IPS-18a (cell line): Measurements from ENCODE around the gene CLSTN2.

Source experiments
- H3K27ac ChIP-seq: one replicate; pipeline ENCODE4 v1.5.1; 2013; ENCODE audit warnings: low read length
- H3K27me3 ChIP-seq: one replicate; pipeline ENCODE4 v1.6.1; 2013; ENCODE audit warnings: mild to moderate bottlenecking, low read length; ENCODE audit not compliant: control insufficient read depth, insufficient read depth
- H3K36me3 ChIP-seq: one replicate; pipeline ENCODE4 v1.6.1; 2013; ENCODE audit warnings: low read depth, low read length; ENCODE audit not compliant: control insufficient read depth
- H3K4me1 ChIP-seq: one replicate; pipeline ENCODE4 v1.6.1; 2013; ENCODE audit warnings: low read depth, low read length; ENCODE audit not compliant: control insufficient read depth
- H3K4me3 ChIP-seq: one replicate; pipeline ENCODE4 v1.5.1; 2013; ENCODE audit warnings: low read length
- H3K9ac ChIP-seq: one replicate; pipeline ENCODE4 v1.6.1; 2013; ENCODE audit warnings: mild to moderate bottlenecking, low read length, moderate library complexity
- H3K9me3 ChIP-seq: one replicate; pipeline ENCODE4 v1.6.1; 2013; ENCODE audit warnings: low read depth, low read length; ENCODE audit not compliant: control insufficient read depth

Gene CLSTN2

DNA sequence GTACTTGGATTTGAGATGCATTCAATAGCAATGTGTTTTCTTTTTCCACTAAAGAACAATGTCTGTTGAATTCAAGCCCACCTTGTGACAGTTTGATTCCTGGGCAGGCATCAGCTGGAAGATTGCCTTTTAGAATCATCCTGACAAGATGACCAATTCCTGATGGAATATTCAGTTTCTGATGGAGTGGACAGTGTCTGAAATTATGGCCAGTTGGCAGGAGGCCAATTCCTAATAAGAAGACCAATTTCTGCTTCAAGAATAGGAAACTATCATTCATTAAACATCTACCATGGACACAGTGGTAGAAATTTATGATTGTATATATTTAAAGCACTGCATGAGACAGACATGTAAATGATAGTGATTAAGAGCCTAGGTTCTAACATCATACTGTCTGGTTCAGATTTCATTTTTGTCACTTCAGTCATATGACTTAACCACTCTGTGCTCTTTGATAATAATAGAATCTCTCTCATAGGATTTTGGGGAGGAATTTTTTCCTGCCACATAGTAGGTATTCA lies 133.6 kb downstream of the CLSTN2 start:
- H3K27ac ChIP-seq: no peak overlapping the region
- no peak overlapping the region for H3K9ac ChIP-seq
- H3K4me3 ChIP-seq: no peak overlapping the region

DNA sequence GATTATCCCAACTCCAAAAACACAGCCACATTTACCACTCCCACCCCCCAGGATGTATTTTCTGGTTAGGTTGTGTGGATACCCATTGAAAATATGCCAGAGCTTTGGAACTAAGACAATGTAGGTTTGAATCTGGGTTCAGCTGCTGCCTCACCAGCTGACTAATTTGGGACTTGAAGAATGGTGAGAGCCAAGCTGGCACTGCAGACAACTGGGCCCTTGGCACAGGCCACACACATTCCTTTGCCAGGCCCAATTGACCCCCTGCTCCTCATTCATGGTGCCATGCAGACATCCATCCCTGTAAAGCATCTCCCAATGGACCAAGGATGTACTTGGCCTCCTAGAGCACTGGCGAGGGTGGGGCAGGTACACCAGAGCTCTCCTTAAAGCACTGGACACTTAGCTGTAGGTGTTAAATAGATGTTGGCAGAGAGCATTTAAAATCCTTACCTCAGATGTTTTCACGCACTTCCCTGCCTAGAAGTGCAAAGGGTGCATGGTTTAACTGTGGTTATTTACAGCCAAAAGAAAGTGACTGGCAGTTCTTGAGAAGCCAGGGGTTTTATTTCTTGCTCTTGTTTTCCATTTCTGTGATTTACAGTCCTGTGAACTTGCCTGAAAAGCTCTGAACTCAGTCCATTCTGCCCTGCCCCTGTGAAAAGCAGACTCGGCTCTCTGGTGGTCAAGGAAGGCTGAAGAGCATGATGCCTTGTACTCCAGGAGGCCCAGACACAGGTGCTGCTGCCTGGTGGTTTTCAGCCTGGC lies 138.5 kb downstream of the CLSTN2 start:
- H3K4me3 ChIP-seq: no peak overlapping the region
- H3K4me1 ChIP-seq: no peaks in the 10 kb centered on the region
- no peaks in the 10 kb centered on the region for H3K36me3 ChIP-seq
- H3K27me3 ChIP-seq: no peaks in the 10 kb centered on the region
- H3K9me3 ChIP-seq: no peaks in the 10 kb centered on the region
- H3K9ac ChIP-seq: no peak overlapping the region
- no peak overlapping the region for H3K27ac ChIP-seq

More for the DNA sequence above, 133.6 kb downstream of the CLSTN2 start:
- no peaks in the 10 kb centered on the region for H3K9me3 ChIP-seq
- H3K27me3 ChIP-seq: no peaks in the 10 kb centered on the region
- H3K4me1 ChIP-seq: no peaks in the 10 kb centered on the region
- no peaks in the 10 kb centered on the region for H3K36me3 ChIP-seq

DNA sequence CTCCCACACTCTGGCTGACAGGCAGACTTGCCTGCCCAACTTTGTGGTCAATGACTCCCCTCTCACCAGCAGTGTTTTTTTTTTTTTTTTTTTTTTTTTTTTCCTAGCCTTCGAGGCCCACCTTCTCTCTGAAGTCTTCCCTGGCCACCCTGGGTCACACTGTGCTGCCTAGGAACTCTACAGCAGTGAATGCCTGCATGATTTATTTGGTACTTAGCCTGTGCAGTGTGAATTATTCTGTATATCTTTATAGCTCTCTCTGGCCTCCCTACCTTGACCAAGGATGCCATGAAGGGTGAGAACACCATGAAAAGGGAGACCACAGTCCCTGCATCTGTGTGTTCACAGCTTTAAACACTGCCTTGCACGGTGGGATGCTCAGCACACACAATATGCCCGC lies 141.6 kb downstream of the CLSTN2 start:
- Histone ChIP-seq H3K4me3 (no peak overlapping the region), H3K9ac (no peak overlapping the region), H3K36me3 (no peaks in the 10 kb centered on the region), H3K27ac (no peak overlapping the region), H3K9me3 (no peaks in the 10 kb centered on the region), H3K27me3 (no peaks in the 10 kb centered on the region), H3K4me1 (no peaks in the 10 kb centered on the region)

DNA sequence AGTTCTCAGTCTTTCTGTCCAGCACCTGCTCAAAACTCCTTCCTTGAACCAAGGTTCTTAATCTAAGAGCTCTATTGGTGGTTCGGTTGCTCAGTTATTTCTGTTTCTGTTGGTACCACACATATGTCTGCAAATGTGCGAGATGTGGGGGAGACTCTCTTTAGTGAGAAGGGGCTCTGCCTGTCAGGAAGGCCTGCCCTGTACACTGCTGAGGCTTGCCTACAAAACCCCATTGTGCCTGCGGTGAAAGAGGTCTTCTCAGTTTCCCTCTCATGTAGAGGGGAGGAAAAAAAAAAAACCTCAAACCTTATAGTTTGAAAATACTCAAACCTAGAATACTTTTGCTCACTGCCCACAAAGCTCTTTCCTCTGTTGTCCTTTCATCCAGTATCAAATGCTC lies 142.4 kb downstream of the CLSTN2 start:
- Histone ChIP-seq H3K27ac (no peak overlapping the region), H3K36me3 (no peaks in the 10 kb centered on the region), H3K4me1 (no peaks in the 10 kb centered on the region), H3K9me3 (no peaks in the 10 kb centered on the region), H3K9ac (no peak overlapping the region), H3K27me3 (no peaks in the 10 kb centered on the region), H3K4me3 (no peak overlapping the region)

DNA sequence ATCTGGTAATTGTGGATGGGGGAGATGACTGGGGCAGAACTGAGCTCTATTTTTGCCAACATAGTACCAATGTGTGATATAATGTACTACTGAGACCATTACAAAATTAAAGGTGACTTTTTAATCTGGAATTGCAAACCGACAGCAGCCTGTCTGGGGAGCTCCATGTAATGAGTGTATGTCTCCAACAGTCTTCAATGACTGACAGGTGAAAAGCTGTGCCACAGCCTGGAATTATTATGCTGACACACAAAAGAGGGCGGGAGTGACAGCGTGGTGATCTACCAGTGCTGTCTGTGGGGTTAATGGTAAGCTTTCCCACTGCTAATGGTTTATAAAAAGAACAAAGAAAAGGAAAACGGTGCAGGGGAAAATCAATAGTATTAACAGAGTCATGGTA lies 143.4 kb downstream of the CLSTN2 start:
- Histone ChIP-seq H3K27me3 (no peaks in the 10 kb centered on the region), H3K9me3 (no peaks in the 10 kb centered on the region), H3K4me3 (no peak overlapping the region), H3K4me1 (no peaks in the 10 kb centered on the region), H3K9ac (no peak overlapping the region), H3K36me3 (no peaks in the 10 kb centered on the region), H3K27ac (no peak overlapping the region)

DNA sequence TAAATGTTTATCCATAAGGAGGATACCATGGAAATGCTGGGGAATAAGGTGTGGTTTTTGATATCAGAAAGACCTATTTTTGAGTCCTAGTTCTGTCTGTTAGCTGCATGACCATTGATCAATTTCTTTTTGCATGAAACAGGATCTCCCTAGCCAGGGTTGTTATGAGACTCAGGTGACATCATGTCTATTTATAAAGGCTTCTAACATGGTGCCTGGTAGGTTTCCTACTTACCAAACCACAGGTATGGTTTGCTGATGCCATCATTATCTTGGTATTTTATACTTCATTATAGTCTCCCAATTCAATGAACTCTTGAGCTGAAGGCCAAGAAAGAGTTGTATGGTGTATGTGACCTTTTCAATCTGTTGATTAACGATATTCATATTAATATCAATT lies 144.0 kb downstream of the CLSTN2 start:
- Histone ChIP-seq H3K4me1 (no peaks in the 10 kb centered on the region), H3K9me3 (no peaks in the 10 kb centered on the region), H3K27ac (no peak overlapping the region), H3K4me3 (no peak overlapping the region), H3K9ac (no peak overlapping the region), H3K36me3 (no peaks in the 10 kb centered on the region), H3K27me3 (no peaks in the 10 kb centered on the region)

DNA sequence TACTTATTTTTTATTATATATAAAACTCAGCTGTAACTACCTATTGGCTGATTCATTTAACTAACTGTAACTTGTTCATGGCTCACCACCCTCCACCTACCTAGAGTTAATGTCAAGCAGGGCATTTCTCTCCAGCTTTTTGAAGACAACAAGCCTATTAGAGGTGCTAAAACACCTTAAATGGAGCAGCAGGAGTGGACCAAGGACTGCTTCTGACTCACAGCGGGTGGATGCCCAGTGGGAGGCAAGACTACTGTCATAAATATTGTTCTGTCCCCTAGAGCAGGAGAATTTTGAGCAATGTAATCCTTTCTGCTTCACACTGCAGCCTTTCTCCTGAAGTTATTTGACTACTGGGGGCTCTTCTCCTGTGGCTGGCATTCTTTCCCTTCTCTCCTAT lies 146.9 kb downstream of the CLSTN2 start:
- H3K4me3 ChIP-seq: no peak overlapping the region
- no peaks in the 10 kb centered on the region for H3K4me1 ChIP-seq
- no peaks in the 10 kb centered on the region for H3K9me3 ChIP-seq

DNA sequence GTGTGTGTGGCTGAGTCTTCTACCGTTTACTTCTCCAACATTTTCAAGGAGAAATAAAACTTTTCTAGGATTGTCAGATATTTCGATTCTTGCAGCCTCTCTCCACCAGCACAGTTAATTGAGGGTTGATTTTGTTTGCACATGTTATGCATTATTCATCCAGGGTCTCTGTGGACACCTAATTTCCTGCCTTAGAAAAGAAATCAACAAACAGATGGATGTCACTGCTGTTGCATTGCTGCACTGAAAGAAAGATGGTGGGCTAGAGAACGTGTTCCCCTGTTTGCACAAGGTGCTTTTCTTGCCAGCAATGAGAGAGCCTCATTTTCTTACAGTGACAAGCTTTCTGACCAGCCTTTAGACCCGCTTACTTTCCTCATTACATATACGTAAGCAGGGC lies 150.0 kb downstream of the CLSTN2 start:
- no peaks in the 10 kb centered on the region for H3K27me3 ChIP-seq

More for the DNA sequence above, 146.9 kb downstream of the CLSTN2 start:
- no peaks in the 10 kb centered on the region for H3K27me3 ChIP-seq
- H3K36me3 ChIP-seq: no peaks in the 10 kb centered on the region
- no peak overlapping the region for H3K9ac ChIP-seq
- H3K27ac ChIP-seq: no peak overlapping the region

DNA sequence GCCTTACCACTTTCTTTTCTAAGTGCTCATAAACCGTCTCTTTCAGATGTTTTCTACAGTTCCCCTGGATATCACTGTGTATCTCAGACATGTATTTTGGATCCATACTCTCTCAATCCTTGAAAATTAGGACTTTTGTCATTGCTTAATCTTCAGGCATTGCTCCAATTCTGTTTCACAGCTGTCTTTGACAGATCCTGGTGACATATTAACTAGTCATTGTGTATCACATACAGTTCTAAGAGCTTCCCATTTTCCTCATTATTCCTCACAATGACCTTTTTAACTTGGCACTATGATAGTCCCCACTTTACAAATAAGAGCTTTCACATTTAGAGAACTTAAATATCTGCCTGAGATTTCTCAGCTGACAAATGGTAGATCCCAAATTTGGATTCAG lies 151.7 kb downstream of the CLSTN2 start:
- H3K27me3 ChIP-seq: no peaks in the 10 kb centered on the region
- H3K9ac ChIP-seq: no peak overlapping the region
- H3K36me3 ChIP-seq: no peaks in the 10 kb centered on the region
- no peaks in the 10 kb centered on the region for H3K4me1 ChIP-seq
- H3K4me3 ChIP-seq: no peak overlapping the region
- peaks cover 4% of the 10 kb centered on the region for H3K9me3 ChIP-seq
- H3K27ac ChIP-seq: no peak overlapping the region

More for the DNA sequence above, 150.0 kb downstream of the CLSTN2 start:
- Histone ChIP-seq H3K9ac (no peak overlapping the region), H3K4me1 (no peaks in the 10 kb centered on the region), H3K27ac (no peak overlapping the region), H3K4me3 (no peak overlapping the region), H3K36me3 (no peaks in the 10 kb centered on the region), H3K9me3 (peaks cover 4% of the 10 kb centered on the region)

DNA sequence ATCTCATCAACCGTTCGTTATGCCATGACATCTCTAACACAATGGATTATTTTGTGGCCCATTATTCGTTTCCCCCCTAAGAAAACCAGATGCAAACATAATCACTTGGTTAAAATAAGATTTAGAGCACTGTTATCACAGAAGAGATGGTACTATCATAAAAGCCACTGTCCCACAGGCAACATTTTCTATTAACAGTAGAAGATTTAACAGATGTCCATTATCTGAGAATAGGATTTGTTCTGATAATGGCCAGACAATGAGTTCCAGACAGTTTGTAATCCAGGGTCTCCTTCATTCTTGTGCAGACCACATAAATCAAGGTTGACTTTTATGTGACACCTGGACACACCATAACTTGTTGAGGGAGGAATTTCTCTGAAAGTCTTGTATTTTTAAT lies 153.1 kb downstream of the CLSTN2 start:
- H3K4me3 ChIP-seq: no peak overlapping the region
- peaks cover 5% of the 10 kb centered on the region for H3K4me1 ChIP-seq
- H3K36me3 ChIP-seq: no peaks in the 10 kb centered on the region
- peaks cover 4% of the 10 kb centered on the region for H3K9me3 ChIP-seq
- no peak overlapping the region for H3K9ac ChIP-seq
- no peak overlapping the region for H3K27ac ChIP-seq
- H3K27me3 ChIP-seq: no peaks in the 10 kb centered on the region

DNA sequence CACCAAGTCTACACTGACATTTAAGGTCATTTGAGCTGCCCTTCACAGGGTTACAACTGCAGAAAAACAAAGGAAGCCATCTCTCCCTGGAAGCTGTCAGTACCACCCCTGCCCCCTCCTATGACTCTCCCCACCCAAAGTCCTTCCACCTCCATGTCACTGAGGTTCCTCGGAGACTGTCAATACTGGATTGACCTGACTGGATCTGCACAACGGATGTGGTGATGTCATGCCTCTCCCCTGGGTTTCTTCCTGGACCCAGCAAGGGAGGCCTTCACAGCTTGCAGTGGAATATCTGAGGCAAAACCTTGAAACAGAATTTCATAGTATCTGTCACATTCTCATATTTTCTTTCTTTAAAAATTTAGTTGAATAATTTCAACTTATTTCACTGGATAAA lies 153.5 kb downstream of the CLSTN2 start:
- H3K27ac ChIP-seq: no peak overlapping the region

DNA sequence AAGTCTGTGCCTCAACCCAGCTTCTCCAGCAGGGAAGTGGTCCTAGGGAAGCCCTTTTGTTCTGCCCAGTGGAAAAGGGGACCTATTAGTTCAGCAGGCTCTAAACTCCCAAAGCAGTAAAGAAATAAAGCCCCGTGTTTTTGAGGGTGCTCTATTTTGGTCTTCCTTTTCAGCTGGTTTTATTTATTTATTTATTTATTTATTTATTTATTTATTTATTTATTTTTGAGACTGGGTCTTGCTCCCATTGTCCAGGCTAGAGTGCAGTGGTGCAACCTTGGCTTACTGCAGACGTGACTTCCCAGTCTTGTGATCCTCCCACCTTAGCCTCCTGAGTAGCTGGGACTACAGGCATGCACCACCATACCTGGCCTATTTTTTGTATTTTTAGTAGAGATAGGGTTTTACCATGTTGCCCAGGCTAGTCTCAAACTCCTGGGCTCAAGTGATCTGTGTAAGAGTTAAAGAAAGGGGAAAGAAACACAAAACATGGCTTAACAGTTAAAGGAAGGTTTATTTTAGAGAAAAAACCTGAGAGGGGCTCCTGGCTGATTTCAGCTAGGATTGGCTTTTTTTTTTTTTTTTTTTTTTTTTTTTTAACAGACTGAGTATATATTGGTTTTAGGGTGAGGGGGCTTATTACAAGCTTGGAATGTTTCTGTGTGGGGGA lies 154.6 kb downstream of the CLSTN2 start:
- H3K27me3 ChIP-seq: no peaks in the 10 kb centered on the region
- no peak overlapping the region for H3K4me3 ChIP-seq
- no peak overlapping the region for H3K9ac ChIP-seq
- peaks cover 6% of the 10 kb centered on the region for H3K4me1 ChIP-seq
- no peak overlapping the region for H3K27ac ChIP-seq
- H3K9me3 ChIP-seq: peaks cover 4% of the 10 kb centered on the region
- no peaks in the 10 kb centered on the region for H3K36me3 ChIP-seq

More for the DNA sequence above, 153.5 kb downstream of the CLSTN2 start:
- H3K27me3 ChIP-seq: no peaks in the 10 kb centered on the region
- H3K9me3 ChIP-seq: peaks cover 4% of the 10 kb centered on the region
- no peak overlapping the region for H3K4me3 ChIP-seq
- no peaks in the 10 kb centered on the region for H3K36me3 ChIP-seq
- peaks cover 6% of the 10 kb centered on the region for H3K4me1 ChIP-seq
- no peak overlapping the region for H3K9ac ChIP-seq
